NCI-H1417 treated with DMSO at 0.1 percent for 48 hours (cell line): ENCODE measurements around the gene ZNF280A.
"Not testable (repeated sequence)": the region's sequence is repeated elsewhere in the genome, so short reads cannot be mapped to it uniquely, and the experiment has no call there.

Source experiments
- DNase-seq: peaks from one replicate; lab custom pipeline; 2025; lab: John Stamatoyannopoulos, UW

Gene ZNF280A

DNA sequence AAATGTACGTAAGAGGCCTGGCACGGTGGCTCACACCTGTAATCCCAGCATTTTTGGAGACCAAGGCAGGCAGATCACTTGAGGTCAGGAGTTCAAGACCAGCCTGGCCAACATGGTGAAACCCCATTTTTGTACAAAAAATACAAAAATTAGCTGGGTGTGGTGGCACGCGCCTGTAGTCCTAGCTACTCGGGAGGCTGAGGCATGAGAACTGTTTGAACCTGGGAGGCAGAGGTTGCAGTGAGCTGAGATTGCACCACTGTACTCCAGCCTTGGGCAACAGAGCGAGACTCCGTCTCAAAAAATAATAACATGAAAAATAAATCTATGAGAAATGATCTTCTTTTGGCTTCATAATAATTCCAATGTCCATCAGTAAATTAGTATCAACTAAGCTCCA lies 9.2 kb downstream of the ZNF280A start:
- not testable (repeated sequence) for DNase-seq

DNA sequence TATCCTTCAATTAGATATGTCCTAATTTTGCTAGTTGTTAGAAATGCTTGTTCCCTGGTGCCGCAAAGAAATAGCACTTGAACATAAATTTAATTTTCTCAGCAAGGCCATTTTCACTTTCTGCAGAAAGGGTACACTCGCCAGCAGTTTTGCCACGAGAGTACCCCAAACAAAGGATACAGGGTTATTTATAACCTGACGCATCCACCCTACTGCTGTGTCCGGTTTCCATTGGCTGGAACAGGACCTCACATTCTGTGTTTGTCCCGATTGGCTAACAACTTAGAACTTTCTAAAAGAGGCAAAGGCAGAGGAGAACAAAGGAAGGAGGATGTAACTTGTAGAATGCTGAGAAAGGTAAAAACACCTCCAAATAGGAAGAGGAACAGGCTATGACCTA lies 10.2 kb downstream of the ZNF280A start:
- not testable (repeated sequence) for DNase-seq

DNA sequence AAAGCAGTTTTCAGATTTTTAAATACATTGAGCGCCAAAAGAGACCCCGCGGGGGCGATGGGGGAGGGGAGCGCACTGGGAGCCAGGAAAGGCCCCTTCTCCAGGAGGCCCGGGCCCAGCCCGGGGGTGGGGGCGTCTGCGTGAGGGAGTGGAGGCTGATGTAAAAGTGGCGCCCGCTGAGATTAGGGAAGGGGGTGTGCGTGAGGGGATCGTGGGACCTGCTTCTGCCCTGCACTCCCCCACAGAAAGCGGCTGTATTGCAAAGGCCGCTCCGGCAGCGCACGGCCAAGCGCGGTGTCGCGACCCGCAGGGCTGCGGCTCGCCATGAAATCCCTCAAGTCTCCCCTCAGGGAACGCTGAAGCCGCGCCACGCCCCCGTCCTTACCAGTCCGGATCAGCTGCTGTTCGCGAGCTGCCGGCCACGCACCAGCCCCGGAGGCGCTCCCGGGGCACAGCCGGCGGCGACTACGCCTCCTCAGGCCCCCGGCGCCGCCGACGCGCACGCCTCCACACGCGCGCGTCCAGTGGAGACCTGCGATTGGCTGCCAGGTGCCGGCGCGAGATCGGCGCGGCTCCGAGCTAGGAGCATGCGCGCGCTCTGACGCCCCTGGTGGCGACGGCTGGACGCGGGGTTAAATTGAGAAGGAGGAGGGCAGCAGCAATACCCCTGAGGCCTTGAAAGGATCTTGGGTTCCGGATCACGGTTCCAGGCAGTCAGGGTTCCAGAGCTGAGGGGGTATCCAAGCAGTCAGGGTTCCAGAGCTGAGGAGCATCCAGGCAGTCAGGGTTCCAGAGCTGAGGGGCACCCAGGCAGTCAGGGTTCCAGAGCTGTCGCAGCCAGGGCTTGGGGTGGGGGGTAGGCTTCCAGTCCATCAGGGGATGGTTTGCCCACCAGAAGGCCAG lies 11.5 kb downstream of the ZNF280A start, which contains the start of gene ZNF280B:
Gene ZNF280B, minus strand, starts transcription at position 469 of the 903 bp plus-strand sequence. CDS start 19,344 bp downstream, outside the sequence.
- DNase-seq: peak; percentile 42

DNA sequence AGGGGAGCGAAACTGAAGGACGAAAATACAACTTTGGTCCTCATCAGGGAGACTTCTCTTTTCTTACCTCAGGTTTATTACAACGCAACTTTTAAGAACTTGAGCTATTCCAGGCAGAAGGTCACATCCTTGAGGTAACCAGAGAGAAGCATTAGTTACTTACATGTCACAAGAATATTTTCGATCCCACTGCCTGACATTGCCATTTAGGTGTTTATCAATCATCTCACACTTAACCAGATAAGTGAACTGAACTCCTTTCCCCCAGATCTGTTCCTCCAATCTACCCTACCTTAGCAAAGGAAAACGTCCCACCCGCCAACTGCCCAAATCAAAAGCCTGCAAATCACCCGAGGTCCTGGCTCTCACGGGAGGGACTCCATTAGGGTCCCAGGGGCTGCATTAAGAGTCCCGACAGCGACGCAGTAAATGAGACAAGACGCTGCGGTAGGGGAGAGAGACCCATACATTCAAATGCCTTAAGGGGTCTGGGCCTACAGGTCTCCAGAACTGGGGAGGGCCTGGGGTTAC lies 12.3 kb downstream of the ZNF280A start:
- DNase-seq: no peak

DNA sequence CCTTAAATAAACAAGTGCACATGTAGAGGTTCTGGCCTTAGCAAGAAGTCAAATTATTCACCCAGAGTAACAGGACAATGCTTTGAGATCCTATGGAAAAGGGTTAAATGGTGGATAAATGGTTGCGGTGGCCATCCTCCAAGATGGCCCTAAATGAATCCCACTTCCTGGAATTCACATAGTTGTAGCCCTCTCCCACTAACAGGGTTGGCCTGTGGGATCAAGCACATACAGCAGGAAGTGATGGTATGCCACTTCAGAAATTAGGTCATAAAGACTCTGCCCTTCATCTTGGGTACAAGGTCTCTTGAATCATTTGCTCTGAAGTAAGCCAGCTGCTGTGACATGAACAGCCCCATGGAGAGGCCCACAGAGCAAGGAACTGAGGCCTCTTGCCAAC lies 13.3 kb downstream of the ZNF280A start:
- DNase-seq: no peak

DNA sequence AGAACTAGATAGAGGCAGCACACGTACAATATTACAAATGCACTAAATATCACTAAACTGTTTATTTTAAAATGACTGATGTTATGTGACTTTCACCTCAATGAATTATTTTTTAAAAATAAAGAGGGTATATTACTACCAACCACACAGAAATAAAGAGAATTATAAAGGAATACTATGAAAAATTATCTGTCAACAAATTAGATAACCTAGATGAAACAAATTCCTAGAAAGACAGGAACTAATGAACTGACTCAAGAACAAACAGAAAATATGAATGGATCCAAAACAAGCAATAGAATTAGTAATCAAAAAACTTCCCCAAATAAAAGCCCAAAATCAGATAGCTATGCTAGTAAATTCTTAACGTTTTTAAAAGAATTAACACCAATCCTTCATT lies 21.8 kb downstream of the ZNF280A start:
- DNase-seq: no peak

DNA sequence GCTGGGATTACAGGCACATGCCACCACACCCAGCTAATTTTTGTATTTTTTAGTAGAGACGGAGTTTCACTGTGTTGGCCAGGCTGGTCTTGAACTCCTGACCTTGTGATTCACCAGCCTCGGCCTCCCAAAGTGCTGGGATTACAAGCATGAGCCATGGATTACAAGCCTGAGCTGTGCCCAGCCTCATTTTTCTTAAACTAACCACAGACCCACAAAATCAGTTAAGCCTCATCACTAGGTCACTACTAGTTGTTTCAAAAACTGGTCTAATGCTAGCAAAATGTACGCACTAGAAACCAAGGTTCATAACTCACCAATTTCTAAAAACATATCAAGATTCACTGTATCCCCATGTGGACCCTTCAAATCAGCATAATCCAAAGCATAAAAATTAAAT lies 28.5 kb downstream of the ZNF280A start:
- not testable (repeated sequence) for DNase-seq

DNA sequence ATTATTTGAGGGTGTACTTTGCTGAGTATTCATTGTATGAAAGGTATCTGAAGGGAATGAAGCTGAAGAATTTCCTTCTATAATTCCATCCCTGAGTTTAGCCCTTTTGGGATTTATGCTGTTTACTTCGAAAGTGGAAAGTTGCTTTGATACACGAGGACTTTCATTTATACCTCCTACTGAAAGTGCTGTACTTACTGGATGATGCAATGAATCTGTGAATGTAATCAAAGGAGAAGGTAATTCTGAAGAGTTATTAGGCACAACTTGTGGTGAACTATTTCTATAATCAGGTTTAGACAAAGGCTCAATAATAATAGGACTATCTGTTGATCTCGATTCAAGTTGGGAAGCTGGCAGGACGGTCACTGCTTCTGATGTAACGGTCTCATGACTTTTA lies 31.3 kb downstream of the ZNF280A start:
- no peak for DNase-seq

DNA sequence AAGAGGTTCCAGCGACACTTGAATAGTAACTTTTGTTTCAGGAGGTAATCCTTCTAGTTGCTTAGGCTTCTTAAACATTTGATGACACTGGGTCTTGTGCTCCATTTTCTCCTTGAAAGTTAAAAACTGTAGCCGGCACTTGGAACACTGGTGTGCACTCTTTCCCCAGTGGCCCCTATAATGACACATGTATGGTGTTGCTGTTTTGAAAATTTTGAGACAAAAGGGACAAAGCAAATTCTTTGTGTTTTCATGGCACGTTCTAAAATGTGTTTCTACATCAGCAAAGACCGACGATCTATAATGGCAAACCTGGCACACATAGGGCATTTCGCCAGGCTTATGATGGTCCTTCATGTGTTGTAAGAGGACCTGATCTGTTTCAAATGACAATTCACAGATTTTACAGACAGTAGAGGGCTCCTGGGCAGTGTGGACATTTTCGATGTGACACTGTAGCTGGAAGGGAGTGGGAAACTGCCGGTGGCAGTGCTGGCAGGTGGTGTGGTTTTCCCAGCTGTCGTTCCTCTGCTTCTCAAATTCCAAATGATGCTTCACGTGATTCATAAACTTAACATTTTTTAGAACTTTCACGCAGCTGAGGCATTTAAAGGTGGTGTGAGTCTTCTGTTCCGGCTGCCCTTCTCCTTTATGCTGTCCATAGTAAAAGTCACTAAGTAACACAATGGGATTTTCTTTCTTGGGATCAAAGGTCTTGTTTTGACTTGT lies 32.0 kb downstream of the ZNF280A start:
- no peak for DNase-seq

DNA sequence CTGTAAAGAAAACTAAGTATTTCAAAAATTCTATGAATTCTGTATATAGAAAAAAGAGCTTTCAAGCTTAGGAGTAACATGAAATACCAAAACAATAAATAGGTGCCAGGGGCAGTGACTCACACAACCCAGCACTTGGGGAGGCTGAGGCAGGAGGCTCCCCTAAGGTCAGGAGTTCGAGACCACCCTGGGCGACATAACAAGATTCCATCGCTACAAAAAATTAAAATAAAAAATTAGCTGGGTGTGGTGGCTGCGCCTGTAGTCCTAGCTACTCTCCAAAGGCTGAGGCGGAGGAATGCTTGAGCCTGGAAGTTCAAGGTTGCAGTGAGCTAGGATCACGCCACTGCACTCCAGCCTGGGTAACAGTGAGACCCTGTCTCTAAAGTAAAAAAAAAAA lies 33.0 kb downstream of the ZNF280A start:
- DNase-seq: no peak

DNA sequence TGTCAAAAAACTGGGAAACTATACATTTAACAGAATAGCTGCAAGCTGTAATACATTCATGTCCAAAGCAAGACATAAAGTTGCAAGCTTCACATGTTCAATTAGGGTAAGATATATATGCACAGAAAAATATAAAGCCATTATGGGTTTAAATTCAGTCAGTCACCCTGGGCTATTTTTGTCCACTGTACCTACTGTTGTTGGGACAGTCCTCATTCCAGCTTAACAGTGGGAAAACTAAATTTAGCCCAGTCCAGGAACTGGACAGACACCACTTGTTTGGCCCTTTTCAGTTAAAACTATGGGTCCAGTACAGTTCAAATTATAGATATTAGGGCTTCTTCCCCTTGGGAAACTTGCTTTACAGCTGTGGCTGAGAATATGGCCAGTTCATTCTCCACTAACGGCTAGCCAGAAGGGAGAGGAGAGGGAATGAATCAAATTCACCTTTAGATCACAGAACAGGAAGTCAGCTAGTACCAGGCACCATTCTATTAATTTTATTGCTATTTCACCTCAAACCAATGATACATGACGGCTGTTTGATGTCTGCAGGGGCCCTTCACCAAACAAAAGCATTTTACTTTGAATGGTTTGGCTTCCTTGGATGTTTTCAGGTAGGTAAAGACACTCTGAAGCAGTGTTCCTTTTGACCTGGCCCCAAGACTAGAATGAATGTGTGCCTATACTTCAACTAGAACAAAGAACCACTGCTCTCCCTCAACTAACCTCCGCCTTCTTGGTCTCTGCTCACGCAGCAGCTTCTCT lies 33.8 kb downstream of the ZNF280A start:
- no peak for DNase-seq

DNA sequence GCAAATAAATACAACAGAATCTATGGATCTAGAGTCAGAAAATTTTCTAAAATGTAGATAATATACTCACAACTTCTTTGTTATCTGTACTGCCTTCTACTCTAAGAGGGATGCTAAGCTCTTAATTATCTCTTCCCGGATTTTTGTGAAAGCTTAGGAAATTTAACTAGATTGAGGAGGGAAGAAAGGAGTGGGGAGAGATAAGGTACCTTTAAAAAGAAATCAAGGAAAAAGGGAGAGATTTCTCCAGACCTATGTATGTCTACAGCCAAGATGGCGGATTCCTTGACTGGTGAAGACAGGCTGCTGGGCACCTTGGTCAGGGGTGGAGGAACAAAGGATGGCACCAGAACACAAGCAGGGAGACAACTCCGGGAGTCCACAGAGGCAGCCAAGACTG lies 34.5 kb downstream of the ZNF280A start:
- DNase-seq: no peak

DNA sequence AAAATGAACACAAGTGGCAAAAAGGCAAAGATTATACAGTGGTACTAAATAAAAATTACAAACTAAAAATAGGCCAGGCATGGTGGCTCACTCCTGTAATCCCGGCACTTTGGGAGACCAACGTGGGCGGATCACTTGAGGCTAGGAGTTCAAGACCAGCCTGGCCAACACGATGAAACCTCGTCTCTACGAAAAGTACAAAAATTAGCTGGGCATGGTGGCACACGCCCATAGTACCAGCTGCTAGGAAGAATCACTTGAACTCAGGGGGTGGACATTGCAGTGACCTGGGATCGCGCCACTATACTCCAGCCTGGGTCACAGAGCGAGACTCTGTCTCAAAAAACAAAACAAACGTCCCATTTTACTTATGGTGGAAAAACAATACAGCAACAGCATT lies 36.0 kb downstream of the ZNF280A start:
- no peak for DNase-seq

DNA sequence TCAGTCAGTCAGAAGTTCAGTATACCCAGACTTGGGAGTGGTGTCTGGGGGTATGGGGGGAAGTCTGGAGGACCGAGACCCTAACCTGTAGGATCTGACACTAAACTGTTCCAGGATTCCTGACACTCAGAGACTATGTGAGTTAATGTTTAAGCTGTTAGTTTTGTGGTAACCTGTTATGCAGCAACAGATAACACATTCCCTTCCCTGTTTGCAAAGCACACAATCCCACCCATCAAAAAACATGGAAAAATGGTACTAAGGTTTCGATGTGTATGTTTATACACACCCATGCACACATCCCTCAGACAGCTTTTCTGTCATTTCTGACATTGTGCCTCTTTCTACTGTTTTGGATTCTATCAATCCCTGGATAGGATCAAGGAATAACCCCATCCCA lies 39.1 kb downstream of the ZNF280A start:
- DNase-seq: no peak

DNA sequence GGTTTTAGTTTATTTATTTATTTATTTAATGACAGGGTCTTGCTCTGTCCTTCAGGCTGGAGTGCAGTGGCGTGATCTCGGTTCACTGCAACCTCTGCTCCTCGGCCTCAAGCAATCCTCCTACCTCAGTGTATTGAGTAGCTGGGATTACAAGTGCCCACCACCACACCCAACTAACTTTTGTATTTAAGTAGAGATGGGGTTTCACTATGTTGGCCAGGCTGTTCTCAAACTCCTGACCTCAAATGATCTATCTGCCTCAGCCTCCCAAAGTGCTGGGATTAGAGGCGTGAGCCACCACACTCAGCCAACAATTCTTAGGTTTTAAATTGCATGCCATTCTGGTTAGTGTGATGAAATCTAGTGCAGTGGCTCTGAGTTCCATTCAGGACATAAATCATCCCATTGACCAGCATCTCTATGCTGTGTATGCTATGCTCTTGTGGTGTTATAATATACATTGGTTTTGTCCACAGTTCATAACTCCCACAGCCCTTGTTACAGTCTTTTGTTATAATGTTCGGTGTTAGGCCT lies 40.0 kb downstream of the ZNF280A start:
- no peak for DNase-seq

DNA sequence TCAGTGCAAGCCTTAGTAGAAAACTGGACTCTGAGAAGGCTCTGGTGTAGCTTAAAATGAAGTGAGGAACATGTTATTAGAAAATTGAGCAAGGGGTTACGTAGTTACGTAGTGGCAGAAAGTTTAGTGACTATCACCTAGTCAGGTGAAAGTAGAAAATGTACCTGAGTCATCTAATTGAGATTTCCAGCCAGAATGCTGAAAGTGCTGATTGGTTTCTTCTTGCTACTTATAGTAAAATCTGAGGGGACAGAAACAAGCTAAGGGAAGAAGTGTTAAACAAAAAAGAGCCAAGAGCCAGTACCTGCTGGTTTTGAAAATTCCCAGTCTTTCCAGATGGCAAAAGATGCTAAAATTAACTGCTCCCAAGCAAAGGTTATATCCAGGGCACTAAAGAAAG lies 41.0 kb downstream of the ZNF280A start:
- no peak for DNase-seq

DNA sequence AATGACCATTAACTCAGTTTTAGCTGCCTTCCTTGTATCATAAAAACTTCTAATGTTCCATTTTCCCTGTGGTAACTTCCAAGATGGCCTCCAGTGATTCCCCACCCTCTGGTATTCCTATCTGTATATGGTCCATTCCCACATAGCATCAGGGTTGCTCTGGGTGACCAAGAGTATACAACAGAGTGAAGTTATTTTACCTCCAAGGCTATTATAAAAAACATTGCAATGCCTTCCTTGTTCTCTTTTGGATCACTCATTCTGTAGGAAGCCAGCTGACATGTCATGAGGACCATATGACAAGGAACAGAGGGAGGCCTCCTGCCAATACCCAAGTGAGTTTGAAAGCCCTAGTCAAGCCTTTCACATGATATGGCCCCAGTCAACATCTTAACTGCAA lies 41.6 kb downstream of the ZNF280A start:
- no peak for DNase-seq

DNA sequence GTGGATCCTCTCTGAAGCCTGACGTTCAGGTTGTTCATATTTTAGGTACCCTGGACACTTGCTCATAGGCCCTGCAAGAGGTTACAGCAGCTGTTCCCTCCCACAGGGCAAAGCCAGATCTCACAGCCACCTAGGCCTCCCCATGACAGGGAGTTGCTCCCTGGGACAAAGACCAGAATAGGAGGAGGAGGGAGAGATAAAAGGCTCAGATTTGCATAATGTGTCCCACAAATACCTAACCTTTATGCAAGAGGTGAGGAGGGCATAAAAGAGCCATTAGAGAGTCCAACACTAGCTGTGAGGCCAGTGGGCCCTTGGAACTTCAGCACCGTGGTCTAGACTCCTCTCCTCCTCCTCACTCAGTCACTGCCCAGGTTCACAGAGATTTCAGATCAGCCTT lies 45.3 kb downstream of the ZNF280A start:
- no peak for DNase-seq

DNA sequence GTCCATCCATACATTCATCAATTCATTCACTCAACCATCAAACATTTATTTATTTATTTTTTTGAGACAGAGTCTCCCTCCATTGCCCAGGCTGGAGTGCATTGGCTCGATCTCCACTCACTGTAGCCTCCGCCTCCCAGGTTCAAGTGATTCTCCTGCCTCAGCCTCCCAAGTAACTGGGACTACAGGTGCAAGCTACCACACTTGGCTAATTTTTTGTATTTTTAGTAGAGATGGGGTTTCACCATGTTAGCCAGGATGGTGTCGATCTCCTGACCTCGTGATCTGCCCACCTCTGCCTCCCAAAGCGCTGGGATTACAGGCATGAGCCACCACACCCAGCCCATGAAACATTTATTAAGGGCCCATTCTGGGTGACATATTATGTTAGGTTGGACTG lies 49.0 kb downstream of the ZNF280A start:
- not testable (repeated sequence) for DNase-seq

DNA sequence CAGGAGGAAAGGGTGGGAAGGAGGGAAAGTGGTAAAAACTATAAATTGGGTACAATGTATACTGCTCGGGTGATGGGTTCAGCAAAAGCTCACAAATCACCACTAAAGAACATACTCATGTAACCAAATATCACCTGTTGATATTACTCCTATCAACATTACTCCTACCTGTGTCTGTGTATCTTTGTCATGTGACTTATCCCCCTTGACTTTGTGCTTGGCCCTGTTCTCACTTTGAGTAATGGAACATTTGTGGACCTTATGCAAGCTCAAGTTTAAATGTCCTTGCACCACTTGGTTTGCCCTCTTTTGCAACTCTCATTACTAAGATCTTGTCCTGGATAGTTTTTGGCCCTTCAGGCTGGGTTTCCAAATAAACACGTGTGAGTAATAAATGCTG lies 50.5 kb downstream of the ZNF280A start:
- no peak for DNase-seq

DNA sequence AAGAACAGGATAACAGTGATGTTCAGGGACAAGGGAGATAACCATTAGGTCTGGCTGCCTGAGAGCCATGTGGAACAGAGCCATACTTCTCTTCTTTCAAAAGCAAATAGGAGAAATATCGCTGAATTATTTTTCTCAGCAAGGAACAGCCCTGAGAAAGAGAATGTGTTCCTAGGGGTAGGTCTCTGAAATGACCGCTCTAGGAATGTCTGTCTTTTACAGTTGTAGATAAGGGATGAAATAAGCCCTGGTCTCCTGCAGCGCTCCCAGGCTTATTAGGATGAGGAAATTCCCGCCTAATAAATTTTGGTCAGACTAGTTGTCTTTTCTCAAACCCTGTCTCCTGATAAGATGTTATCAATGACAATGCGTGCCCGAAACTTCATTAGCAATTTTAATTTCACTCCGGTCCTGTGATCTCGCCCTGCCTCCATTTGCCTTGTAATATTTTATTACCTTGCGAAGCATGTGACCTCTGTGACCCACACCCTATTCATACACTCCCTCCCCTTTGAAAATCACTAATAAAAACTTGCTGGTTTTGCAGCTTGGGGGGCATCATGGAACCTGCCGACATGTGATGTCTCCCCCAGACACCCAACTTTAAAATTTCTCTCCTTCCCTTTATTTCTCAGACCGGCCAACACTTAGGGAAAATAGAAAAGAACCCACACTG lies 51.1 kb downstream of the ZNF280A start:
- not testable (repeated sequence) for DNase-seq
